ENCODE results near the gene CCN6.
"Not testable (repeated sequence)": the region's sequence is repeated elsewhere in the genome, so short reads cannot be mapped to it uniquely, and the experiment has no call there.

CCN6 gene

DNA sequence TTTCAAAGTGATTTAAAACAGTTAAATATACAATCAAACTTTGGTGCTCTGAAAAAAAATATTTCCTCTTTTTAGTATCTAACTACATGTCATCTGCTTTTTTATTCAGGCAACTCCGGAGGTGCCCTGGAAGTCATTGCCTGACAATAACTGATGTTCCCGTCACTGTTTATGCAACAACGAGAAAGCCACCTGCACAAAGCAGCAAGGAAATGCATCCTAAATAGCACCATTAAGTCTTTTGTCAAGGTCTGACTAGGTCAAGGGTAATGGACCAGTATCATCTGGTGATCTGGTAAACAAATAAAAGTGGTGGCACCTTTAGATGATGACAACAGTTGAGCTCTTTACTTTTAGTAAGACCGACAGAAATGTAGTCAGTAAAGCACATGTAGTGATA is 46.7 kb downstream of the CCN6 start:
- Mint-ChIP-seq H3K36me3 (ENCODE audit: low read depth) (peaks cover 5% of the 10 kb centered on the region), H3K27ac (no peak overlapping the region), H3K4me3 (no peak overlapping the region), H3K9me3 (peaks cover 6% of the 10 kb centered on the region), H3K4me1 (ENCODE audit: low read depth) (peaks cover 4% of the 10 kb centered on the region), H3K27me3 (no peaks in the 10 kb centered on the region)
- DNase-seq, result no peak

DNA sequence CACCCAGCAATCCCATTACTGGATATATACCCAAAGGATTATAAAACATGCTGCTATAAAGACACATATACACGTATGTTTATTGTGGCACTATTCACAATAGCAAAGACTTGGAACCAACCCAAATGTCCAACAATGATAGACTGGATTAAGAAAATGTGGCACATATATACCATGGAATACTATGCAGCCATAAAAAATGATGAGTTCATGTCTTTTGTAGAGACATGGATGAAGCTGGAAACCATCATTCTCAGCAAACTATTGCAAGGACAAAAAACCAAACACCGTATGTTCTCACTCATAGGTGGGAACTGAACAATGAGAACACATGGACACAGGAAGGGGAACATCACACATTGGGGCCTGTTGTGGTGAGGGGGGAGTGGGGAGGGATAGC is 52.1 kb downstream of the CCN6 start:
- H3K27me3 Mint-ChIP-seq; H3K27ac Mint-ChIP-seq; H3K9me3 Mint-ChIP-seq; H3K4me1 Mint-ChIP-seq (ENCODE audit: low read depth); DNase-seq; H3K4me3 Mint-ChIP-seq; H3K36me3 Mint-ChIP-seq (ENCODE audit: low read depth): not testable (repeated sequence)

DNA sequence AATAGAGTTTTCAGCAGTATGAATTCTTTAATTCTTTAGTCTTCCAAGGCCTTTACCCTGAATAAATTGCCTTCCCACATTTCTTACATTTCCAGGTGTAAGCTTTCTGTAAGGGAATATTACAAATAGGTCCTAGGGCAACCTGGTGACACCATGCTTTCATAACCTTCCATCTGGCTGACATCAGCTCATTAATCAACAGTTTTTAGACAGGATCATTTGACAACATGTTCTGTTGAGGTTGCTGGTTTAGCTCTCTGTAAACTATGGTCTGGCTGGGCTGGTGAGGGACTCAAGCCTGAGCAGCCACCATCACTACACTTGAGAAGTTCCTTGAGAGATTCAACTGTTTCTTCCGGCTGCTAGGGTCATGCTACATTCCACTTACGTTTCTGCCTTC is 52.7 kb downstream of the CCN6 start:
- H3K36me3 Mint-ChIP-seq (ENCODE audit: low read depth), result no peaks in the 10 kb centered on the region
- H3K9me3 Mint-ChIP-seq, result peaks cover 6% of the 10 kb centered on the region
- no peak overlapping the region for H3K27ac Mint-ChIP-seq
- no peak overlapping the region for H3K4me3 Mint-ChIP-seq
- no peak for DNase-seq
- H3K27me3 Mint-ChIP-seq, result no peaks in the 10 kb centered on the region
- H3K4me1 Mint-ChIP-seq (ENCODE audit: low read depth), result no peaks in the 10 kb centered on the region

DNA sequence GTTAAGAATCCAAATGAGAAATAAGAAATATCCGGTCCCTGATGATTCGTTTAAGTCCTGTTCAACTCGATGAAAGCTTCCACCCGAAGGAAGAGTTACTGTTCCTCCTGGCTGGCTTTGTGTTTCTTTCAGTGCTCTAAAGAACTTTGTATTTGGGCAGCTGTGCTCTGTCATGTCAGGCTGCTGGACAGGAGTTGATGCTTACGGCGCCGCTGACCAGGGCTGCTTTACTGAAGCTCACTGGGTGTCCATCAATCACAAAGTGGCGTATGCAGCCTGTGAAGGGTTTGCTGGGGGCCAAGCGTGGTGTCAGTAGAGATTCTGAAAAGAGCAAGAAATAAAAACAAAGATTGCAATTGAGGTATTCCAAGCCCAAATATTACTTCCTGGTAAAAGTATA is 55.4 kb downstream of the CCN6 start:
- Mint-ChIP-seq H3K4me1 (ENCODE audit: low read depth) (no peaks in the 10 kb centered on the region), H3K27ac (no peak overlapping the region), H3K4me3 (no peak overlapping the region), H3K9me3 (peaks cover 6% of the 10 kb centered on the region), H3K27me3 (peaks cover 2% of the 10 kb centered on the region), H3K36me3 (ENCODE audit: low read depth) (no peaks in the 10 kb centered on the region)
- DNase-seq, result no peak

DNA sequence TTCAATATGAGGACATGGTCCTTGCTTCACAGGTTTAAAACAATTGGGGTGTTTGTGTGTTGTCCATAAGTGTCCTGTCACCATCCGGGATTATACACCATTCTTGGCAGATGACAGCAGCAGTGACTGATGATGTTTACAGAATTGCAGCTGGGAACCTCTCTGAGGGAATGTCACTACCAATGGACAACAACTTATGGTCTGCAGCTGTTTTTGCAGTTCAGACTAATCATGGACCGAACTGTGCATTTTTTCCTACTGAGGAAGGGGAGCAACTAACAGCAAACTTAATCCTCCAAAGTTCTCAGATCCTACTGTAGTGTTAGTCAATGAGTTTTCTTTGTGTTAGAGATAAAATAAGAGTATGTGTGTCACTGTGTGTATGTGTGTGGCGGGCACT is 59.5 kb downstream of the CCN6 start:
- no peaks in the 10 kb centered on the region for H3K36me3 Mint-ChIP-seq (ENCODE audit: low read depth)
- H3K27ac Mint-ChIP-seq, result no peak overlapping the region
- DNase-seq, result no peak
- peaks cover 8% of the 10 kb centered on the region for H3K27me3 Mint-ChIP-seq
- peaks cover 14% of the 10 kb centered on the region for H3K4me1 Mint-ChIP-seq (ENCODE audit: low read depth)
- no peak overlapping the region for H3K4me3 Mint-ChIP-seq
- no peaks in the 10 kb centered on the region for H3K9me3 Mint-ChIP-seq

DNA sequence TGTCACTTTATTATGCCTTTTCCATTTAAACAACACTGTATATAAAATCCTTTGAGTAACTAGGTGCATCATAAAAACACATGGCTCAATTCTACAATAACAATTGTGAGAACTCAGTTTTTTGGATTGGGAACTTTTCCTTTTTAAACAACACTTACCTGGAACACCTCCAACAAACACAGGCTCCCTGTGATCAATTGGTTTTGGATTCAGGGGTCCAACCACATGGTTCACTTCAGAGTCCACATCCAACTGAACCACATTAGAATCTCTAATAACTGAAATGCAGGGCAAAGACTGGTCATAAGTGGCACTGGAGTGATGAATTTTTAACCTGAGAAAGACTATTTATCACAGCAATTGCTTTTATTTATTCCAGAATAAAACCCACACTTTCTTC is 60.0 kb downstream of the CCN6 start:
- Mint-ChIP-seq H3K9me3 (no peaks in the 10 kb centered on the region), H3K36me3 (ENCODE audit: low read depth) (no peaks in the 10 kb centered on the region), H3K4me1 (ENCODE audit: low read depth) (peaks cover 14% of the 10 kb centered on the region), H3K27ac (no peak overlapping the region), H3K4me3 (no peak overlapping the region), H3K27me3 (peaks cover 8% of the 10 kb centered on the region)
- DNase-seq, result no peak

DNA sequence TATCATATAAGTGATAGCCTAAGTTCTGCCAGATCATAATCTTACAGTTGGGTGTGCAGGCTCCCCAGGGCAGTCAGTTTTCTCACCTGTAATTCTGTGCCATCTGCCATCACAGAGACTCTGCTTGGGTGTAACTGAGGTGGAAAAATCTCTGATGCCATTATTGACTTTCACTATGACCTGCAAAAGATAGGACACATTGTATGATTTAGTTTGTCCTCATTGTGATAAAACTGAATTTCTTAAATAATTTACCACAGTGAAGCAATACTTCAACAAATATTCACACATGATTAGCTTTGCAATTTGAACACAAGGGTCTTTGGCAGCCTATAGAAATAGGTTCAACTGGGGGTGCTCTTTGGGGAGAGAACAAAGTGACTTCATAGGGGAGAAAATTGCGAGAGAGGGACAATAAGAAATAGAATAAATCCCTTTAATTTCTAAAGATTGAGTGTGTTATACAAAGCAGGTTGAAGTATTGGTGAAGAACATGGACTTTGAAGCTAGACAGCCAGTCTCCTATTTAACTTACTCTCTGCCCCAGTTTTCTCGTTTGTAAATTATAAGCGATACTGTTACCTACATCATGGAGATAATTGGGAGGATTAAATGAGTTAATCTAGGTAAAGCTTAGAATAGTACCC is 60.8 kb downstream of the CCN6 start:
- no peaks in the 10 kb centered on the region for H3K36me3 Mint-ChIP-seq (ENCODE audit: low read depth)
- H3K27me3 Mint-ChIP-seq, result peaks cover 8% of the 10 kb centered on the region

DNA sequence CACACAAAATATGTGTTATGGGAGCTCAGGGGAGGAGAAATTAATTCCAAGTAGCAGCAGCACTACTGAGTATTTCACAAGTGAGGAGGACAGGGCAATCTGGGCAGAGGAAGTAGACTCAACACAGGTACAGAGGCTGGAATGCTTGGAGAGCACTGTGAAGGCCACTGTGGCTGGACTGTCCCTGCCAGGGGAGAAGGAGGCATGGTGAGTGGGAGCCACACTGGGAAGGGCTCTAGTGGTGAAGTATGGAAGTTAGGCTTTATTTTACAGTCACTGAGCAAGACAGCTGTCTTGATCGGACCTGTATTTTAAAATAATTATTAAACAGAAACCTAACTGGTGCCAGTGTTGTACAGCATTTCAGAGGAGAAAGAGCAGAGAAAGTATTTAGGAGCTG is 62.3 kb downstream of the CCN6 start:
- Mint-ChIP-seq H3K9me3 (no peaks in the 10 kb centered on the region), H3K4me1 (ENCODE audit: low read depth) (peaks cover 14% of the 10 kb centered on the region), H3K4me3 (no peak overlapping the region), H3K27me3 (peaks cover 8% of the 10 kb centered on the region), H3K27ac (no peak overlapping the region), H3K36me3 (ENCODE audit: low read depth) (no peaks in the 10 kb centered on the region)
- DNase-seq, result no peak

More for the DNA sequence above, 60.8 kb downstream of the CCN6 start:
- DNase-seq, result no peak
- Mint-ChIP-seq H3K4me3 (no peak overlapping the region), H3K27ac (no peak overlapping the region), H3K4me1 (ENCODE audit: low read depth) (peaks cover 14% of the 10 kb centered on the region), H3K9me3 (no peaks in the 10 kb centered on the region)

DNA sequence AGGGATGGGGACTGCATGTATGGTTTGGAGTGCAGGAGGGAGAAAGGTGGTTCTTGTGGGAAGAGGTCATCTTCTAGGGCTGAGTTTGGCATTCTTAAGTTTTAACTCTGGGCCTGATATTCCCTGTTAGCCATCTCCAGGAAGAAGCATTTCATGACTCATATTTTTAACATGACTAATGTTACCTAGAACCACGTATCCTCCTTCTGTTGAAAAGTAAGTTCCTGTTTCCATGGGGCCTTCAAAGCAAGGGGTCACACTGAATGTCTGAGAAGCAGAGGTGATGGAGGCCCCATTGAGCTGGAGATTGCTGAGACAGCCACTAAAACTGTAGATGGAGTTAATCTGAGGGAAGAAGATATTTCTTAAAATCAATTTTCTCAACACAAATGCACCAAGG is 63.6 kb downstream of the CCN6 start:
- no peak for DNase-seq
- Mint-ChIP-seq H3K36me3 (ENCODE audit: low read depth) (no peaks in the 10 kb centered on the region), H3K9me3 (no peaks in the 10 kb centered on the region), H3K27me3 (peaks cover 6% of the 10 kb centered on the region), H3K4me1 (ENCODE audit: low read depth) (peaks cover 14% of the 10 kb centered on the region), H3K27ac (peak overlapping the region; percentile 62), H3K4me3 (no peak overlapping the region)

DNA sequence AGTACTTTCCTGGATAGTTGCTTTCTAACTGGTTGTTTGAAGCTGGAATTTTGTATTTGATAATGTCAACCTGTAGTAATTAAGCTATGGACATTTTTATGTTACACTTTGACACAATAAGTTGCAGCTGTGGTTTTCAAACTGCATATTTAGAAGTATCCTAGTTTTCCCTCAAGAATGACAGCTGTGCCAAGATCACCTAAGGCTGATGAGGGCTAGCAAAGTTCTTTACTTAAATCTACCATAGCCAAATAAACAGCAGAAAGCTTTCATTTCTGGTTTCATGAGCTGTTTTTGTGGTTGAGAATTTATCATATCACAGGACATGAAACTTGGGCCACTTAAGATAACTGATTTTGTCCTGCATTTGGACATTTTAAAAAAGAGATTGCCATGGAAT is 64.1 kb downstream of the CCN6 start:
- Mint-ChIP-seq H3K27me3 (peaks cover 6% of the 10 kb centered on the region), H3K36me3 (ENCODE audit: low read depth) (no peaks in the 10 kb centered on the region), H3K9me3 (no peaks in the 10 kb centered on the region), H3K27ac (peak overlapping the region; percentile 16), H3K4me1 (ENCODE audit: low read depth) (peaks cover 14% of the 10 kb centered on the region), H3K4me3 (no peak overlapping the region)
- DNase-seq, result no peak
